ENCODE results near the gene KRT8. TPM values are rescaled to one million over a fixed set of nuclear protein-coding genes. Genes with fewer than 3 reads are reported as not detected.

KRT8 gene
- total and polyA plus RNA-seq, 10 of the 15 experiments (the other 5 are each of a cell fraction or from before 2014, with no cell fraction given), result 0.11 to 5.6 (median 0.37) TPM; not detected in 1

- TF ChIP-seq, protein P1, sequence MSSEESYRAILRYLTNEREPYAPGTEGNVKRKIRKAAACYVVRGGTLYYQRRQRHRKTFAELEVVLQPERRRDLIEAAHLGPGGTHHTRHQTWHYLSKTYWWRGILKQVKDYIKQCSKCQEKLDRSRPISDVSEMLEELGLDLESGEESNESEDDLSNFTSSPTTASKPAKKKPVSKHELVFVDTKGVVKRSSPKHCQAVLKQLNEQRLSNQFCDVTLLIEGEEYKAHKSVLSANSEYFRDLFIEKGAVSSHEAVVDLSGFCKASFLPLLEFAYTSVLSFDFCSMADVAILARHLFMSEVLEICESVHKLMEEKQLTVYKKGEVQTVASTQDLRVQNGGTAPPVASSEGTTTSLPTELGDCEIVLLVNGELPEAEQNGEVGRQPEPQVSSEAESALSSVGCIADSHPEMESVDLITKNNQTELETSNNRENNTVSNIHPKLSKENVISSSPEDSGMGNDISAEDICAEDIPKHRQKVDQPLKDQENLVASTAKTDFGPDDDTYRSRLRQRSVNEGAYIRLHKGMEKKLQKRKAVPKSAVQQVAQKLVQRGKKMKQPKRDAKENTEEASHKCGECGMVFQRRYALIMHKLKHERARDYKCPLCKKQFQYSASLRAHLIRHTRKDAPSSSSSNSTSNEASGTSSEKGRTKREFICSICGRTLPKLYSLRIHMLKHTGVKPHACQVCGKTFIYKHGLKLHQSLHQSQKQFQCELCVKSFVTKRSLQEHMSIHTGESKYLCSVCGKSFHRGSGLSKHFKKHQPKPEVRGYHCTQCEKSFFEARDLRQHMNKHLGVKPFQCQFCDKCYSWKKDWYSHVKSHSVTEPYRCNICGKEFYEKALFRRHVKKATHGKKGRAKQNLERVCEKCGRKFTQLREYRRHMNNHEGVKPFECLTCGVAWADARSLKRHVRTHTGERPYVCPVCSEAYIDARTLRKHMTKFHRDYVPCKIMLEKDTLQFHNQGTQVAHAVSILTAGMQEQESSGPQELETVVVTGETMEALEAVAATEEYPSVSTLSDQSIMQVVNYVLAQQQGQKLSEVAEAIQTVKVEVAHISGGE (CRISPR knock-in tag; IDR thresholded peaks at IDR 0.05), result no peak
- TF ChIP-seq MYB (IDR thresholded peaks at IDR 0.05; ENCODE audit: borderline replicate concordance, low read depth, low read length), result no peak
- TF ChIP-seq POU2F2 (IDR thresholded peaks at IDR 0.05; ENCODE audit: borderline replicate concordance, low read depth, low read length), result no peak
Measured at GRCh38 chr12:52892974-52893373, 11.9 kb downstream of the KRT8 start (continued).

GRCh38 chr12:52892207-52892852 lies 12.5 kb downstream of the KRT8 start:
- in situ Hi-C loops (cut with MboI), result no loop called here
- Histone ChIP-seq H3K79me2 (ENCODE audit: control insufficient read depth, insufficient read depth, low read length) (no peaks in the 10 kb centered on the region), H3K4me1 (ENCODE audit: control insufficient read depth, insufficient read depth, low read length) (no peaks in the 10 kb centered on the region), H3K9me3 (replicated peaks; ENCODE audit: control insufficient read depth, insufficient read depth, low read length) (no peaks in the 10 kb centered on the region), H3K9ac (ENCODE audit: control insufficient read depth, insufficient read depth, low read length) (no peak overlapping the region), H3K27ac (ENCODE audit: control insufficient read depth, insufficient read depth) (no peak overlapping the region), H3K4me3 (no peak overlapping the region), H3K36me3 (ENCODE audit: control insufficient read depth in 2 of 2, insufficient read depth in 2 of 2, low read length in 1 of 2) (no peaks in the 10 kb centered on the region), H4K20me1 (ENCODE audit: control insufficient read depth, insufficient read depth) (no peaks in the 10 kb centered on the region), H3K4me2 (ENCODE audit: control insufficient read depth, insufficient read depth) (no peak overlapping the region), H3K27me3 (replicated peaks in 1 of 2; ENCODE audit: control insufficient read depth in 2 of 2, insufficient read depth in 2 of 2, low read length in 1 of 2) (no peaks in the 10 kb centered on the region), H2AFZ (ENCODE audit: control insufficient read depth, low read depth, low read length) (no peak overlapping the region)
- POLR2A ChIA-PET, result no interaction called here
- DNase-seq (ENCODE audit: low read depth, low spot score) (no peak), ATAC-seq (no peak), FAIRE-seq (no peak)
- SMC1A ChIA-PET (ENCODE audit: uncharacterized antibody, unreplicated experiment), result interaction anchor here (0.5 kb wide), 1 partner anchor 193 kb away, joined by 3 read pairs; no protein-coding TSS in a partner anchor
- TF ChIP-seq, protein P2, sequence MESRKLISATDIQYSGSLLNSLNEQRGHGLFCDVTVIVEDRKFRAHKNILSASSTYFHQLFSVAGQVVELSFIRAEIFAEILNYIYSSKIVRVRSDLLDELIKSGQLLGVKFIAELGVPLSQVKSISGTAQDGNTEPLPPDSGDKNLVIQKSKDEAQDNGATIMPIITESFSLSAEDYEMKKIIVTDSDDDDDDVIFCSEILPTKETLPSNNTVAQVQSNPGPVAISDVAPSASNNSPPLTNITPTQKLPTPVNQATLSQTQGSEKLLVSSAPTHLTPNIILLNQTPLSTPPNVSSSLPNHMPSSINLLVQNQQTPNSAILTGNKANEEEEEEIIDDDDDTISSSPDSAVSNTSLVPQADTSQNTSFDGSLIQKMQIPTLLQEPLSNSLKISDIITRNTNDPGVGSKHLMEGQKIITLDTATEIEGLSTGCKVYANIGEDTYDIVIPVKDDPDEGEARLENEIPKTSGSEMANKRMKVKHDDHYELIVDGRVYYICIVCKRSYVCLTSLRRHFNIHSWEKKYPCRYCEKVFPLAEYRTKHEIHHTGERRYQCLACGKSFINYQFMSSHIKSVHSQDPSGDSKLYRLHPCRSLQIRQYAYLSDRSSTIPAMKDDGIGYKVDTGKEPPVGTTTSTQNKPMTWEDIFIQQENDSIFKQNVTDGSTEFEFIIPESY (IDR thresholded peaks at IDR 0.05), result no peak
- TF ChIP-seq BHLHE40 (IDR thresholded peaks at IDR 0.05; ENCODE audit: borderline replicate concordance in 1 of 2, low read depth in 2 of 2, low read length in 1 of 2) (no peak), HDGF (IDR thresholded peaks at IDR 0.05) (no peak), SREBF2 (IDR thresholded peaks at IDR 0.05; ENCODE audit: low read length) (no peak), WRNIP1 (IDR thresholded peaks at IDR 0.05; ENCODE audit: borderline replicate concordance, low read depth, low read length) (no peak), FOS (IDR thresholded peaks at IDR 0.05; ENCODE audit: borderline replicate concordance, extremely low read depth, insufficient read length) (no peak), POLR2A (IDR thresholded peaks at IDR 0.05; ENCODE audit: low read depth, low read length) (no peak), CREM (IDR thresholded peaks at IDR 0.05; ENCODE audit: low read depth) (no peak), NR2C1 (IDR thresholded peaks at IDR 0.05) (no peak), JUNB (IDR thresholded peaks at IDR 0.05) (no peak)
- CTCF ChIA-PET, result interaction anchor here (2.8 kb wide), 1 partner anchor 87 kb away, joined by 7 read pairs; no protein-coding TSS in a partner anchor
- intact Hi-C loops (cut with micrococcal nuclease; ENCODE audit: unreplicated experiment), result no loop called here
- RAD21 ChIA-PET (ENCODE audit: unreplicated experiment), result no interaction called here
- WGBS (ENCODE audit: insufficient coverage, insufficient replicate concordance, low lambda C conversion rate, missing lambda C conversion rate), result 50% methylated on average over 7 of the region's 7 CpGs
- no TSS peak for BruUV-seq (replicated peaks)

Data from GM12878 (cell line).